SU-DHL-6 (cell line): ENCODE measurements around the gene CACNG8.

Experiments used
- H2AFZ ChIP-seq: fragments of 200-600 bp; sonication (generic); 2 replicates; pipeline ENCODE4 v1.6.1; 2014; ENCODE audit warnings: low read depth, mild to moderate bottlenecking, moderate library complexity, mixed read lengths, antibody characterized with exemption, low read length; ENCODE audit not compliant: severe bottlenecking
- H3F3A ChIP-seq: fragments of 200-600 bp; shearing (Covaris generic); 2 replicates; pipeline ENCODE4 v1.6.0; 2016; ENCODE audit warnings: antibody characterized with exemption, mild to moderate bottlenecking; ENCODE audit not compliant: insufficient read depth
- H3K27ac ChIP-seq: fragments of 200-600 bp; sonication (generic); 2 replicates; pipeline ENCODE4 v1.5.1; 2016; ENCODE audit warnings: low read depth, mild to moderate bottlenecking, low read length, moderate library complexity, mixed read lengths
- H3K27me3 ChIP-seq: fragments of 200-600 bp; sonication (generic), shearing (Covaris generic); 2 replicates; pipeline ENCODE4 v1.6.0; 2014; ENCODE audit warnings: mild to moderate bottlenecking, low read length
- H3K36me3 ChIP-seq: fragments of 200-600 bp; sonication (generic); 2 replicates; pipeline ENCODE4 v1.6.1; 2014; ENCODE audit warnings: mild to moderate bottlenecking, low read length, mixed read lengths
- H3K4me2 ChIP-seq: fragments of 300-600, 200-600 bp; shearing (Covaris generic), sonication (generic); 2 replicates; pipeline ENCODE4 v1.6.0; 2014; ENCODE audit warnings: low read length, low read depth, mild to moderate bottlenecking; ENCODE audit not compliant: poor library complexity, severe bottlenecking
- H3K4me3 ChIP-seq: fragments of 200-600 bp; sonication (generic); 2 replicates; pipeline ENCODE4 v1.5.1; 2014; ENCODE audit warnings: antibody characterized with exemption, low read length, mild to moderate bottlenecking, mixed read lengths; ENCODE audit not compliant: insufficient read depth, poor library complexity, severe bottlenecking
- H3K79me2 ChIP-seq: fragments of 200-600 bp; sonication (generic); 2 replicates; pipeline ENCODE4 v1.6.1; 2014; ENCODE audit warnings: mild to moderate bottlenecking, low read length, moderate library complexity; ENCODE audit not compliant: insufficient read depth
- H3K9ac ChIP-seq: fragments of 200-600 bp; sonication (generic); 2 replicates; pipeline ENCODE4 v1.7.0; 2014; ENCODE audit warnings: mild to moderate bottlenecking, low read length
- H3K9me2 ChIP-seq: fragments of 200-600 bp; sonication (generic); replicated peaks from 2 replicates; pipeline ENCODE4 v1.6.1; 2014; ENCODE audit warnings: low read length; ENCODE audit not compliant: insufficient read depth
- H3K9me3 ChIP-seq: fragments of 200-600 bp; sonication (generic); 2 replicates; pipeline ENCODE4 v1.6.1; 2014; ENCODE audit warnings: low read length, mixed read lengths; ENCODE audit not compliant: insufficient read depth
- H4K20me1 ChIP-seq: fragments of 200-600 bp; sonication (generic); 2 replicates; pipeline ENCODE4 v1.6.1; 2014; ENCODE audit warnings: low read depth, mild to moderate bottlenecking, antibody characterized with exemption, low read length, moderate library complexity, mixed read lengths
- EZH2phosphoT487 ChIP-seq: fragments of 200-600 bp; sonication (generic), shearing (Covaris generic); conservative IDR thresholded peaks from 2 replicates; pipeline ENCODE4 v1.6.1; 2018; ENCODE audit warnings: mild to moderate bottlenecking, antibody characterized with exemption, low read length, moderate library complexity, mixed read lengths
- TF ChIP-seq, protein P1 (sequence below): fragments of 200-600 bp; sonication (generic); IDR thresholded peaks from one replicate; pipeline ENCODE4 v1.5.1; 2017; ENCODE audit warnings: antibody characterized with exemption, mild to moderate bottlenecking, low read length, moderate library complexity; ENCODE audit not compliant: insufficient read depth, poor library complexity, severe bottlenecking

CACNG8 gene

DNA sequence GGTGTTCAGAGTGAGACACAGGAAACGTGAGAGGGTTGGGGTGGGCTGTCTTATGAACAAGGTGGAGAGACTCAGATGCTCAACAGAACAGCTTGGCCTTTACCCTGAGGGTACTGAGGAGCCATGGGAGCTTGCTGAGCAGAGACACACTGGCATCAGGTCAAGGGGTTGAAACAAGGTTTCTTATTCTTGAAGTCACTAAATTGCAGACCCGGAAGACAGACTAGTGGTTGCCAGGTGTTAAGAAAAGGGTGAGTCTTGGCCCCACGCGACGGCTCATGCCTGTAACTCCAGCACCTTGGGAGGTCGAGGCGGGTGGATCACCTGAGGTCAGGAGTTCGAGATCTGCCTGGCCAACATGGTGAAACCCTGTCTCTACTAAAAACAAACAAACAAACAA is 51.1 kb downstream of the CACNG8 start:
- no peak overlapping the region for H2AFZ ChIP-seq
- no peak overlapping the region for H3K27ac ChIP-seq
- no peaks in the 10 kb centered on the region for H4K20me1 ChIP-seq
- H3K36me3 ChIP-seq: no peaks in the 10 kb centered on the region
- H3K79me2 ChIP-seq: no peaks in the 10 kb centered on the region
- H3K4me3 ChIP-seq: no peak overlapping the region
- TF ChIP-seq, protein P1, sequence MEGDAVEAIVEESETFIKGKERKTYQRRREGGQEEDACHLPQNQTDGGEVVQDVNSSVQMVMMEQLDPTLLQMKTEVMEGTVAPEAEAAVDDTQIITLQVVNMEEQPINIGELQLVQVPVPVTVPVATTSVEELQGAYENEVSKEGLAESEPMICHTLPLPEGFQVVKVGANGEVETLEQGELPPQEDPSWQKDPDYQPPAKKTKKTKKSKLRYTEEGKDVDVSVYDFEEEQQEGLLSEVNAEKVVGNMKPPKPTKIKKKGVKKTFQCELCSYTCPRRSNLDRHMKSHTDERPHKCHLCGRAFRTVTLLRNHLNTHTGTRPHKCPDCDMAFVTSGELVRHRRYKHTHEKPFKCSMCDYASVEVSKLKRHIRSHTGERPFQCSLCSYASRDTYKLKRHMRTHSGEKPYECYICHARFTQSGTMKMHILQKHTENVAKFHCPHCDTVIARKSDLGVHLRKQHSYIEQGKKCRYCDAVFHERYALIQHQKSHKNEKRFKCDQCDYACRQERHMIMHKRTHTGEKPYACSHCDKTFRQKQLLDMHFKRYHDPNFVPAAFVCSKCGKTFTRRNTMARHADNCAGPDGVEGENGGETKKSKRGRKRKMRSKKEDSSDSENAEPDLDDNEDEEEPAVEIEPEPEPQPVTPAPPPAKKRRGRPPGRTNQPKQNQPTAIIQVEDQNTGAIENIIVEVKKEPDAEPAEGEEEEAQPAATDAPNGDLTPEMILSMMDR: no peak
- no peak for TF ChIP-seq EZH2phosphoT487
- no peak overlapping the region for H3K4me2 ChIP-seq
- no peaks in the 10 kb centered on the region for H3F3A ChIP-seq
- H3K9me2 ChIP-seq: no peaks in the 10 kb centered on the region
- H3K9ac ChIP-seq: no peak overlapping the region
- H3K27me3 ChIP-seq: no peaks in the 10 kb centered on the region
- H3K9me3 ChIP-seq: no peaks in the 10 kb centered on the region

DNA sequence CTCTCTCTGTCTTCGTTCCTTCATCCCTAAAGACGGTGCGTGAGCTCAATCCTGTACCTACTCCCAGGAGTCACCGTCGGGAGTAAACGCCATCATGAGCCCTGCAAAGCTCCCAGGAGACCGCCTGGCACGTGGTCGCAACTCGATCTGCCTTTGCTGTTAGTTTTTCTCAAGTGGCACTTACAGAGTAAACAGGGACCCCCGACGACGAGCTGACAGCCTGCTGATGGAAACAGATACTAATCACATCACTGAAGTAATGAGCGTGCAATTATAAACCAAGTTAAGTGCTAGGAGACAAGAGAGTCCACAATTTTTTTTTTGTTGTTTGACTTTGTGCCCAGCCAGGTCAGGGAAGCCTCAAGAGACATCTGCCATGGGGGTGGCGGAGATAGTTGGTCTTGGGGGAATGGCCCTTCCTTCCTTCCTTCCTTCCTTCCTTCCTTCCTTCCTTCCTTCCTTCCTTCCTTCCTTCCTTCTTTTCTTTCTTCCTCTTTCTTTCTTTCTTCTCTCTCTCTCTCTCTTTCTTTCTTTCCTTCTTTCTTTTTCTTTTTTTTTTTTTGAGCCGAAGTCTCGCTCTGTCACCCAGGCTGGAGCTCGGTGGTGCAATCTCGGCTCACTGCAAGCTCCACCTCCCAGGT is 52.3 kb downstream of the CACNG8 start:
- no peaks in the 10 kb centered on the region for H4K20me1 ChIP-seq
- TF ChIP-seq, protein P1: no peak
- no peak for TF ChIP-seq EZH2phosphoT487
- no peaks in the 10 kb centered on the region for H3K27me3 ChIP-seq
- H3K9me3 ChIP-seq: no peaks in the 10 kb centered on the region
- no peaks in the 10 kb centered on the region for H3F3A ChIP-seq
- H2AFZ ChIP-seq: no peak overlapping the region
- H3K79me2 ChIP-seq: no peaks in the 10 kb centered on the region
- no peak overlapping the region for H3K4me2 ChIP-seq
- H3K36me3 ChIP-seq: no peaks in the 10 kb centered on the region
- H3K9ac ChIP-seq: no peak overlapping the region
- H3K4me3 ChIP-seq: no peak overlapping the region
- H3K27ac ChIP-seq: no peak overlapping the region
- H3K9me2 ChIP-seq: no peaks in the 10 kb centered on the region

DNA sequence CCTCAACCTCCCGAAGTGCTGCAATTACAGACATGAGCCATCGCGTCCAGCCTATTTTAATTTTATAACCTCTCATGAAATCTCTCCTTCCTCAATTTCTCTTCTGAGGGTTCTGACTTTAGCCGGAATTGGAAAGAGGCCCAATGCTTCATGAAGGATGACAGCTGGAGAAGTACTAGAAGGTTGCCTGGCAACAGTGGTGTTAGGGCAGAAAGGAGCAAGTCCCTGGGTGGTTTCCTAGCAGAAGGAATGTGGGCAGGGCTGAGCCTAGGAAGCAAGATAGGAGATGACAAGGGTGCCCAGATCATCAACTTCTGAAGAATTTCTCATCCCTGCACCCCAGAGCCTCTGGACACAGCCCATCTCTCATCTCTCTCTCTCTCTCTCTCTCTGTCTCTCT is 54.5 kb downstream of the CACNG8 start:
- Histone ChIP-seq H3F3A (no peaks in the 10 kb centered on the region), H4K20me1 (no peaks in the 10 kb centered on the region), H3K27me3 (no peaks in the 10 kb centered on the region), H2AFZ (no peak overlapping the region), H3K36me3 (no peaks in the 10 kb centered on the region), H3K27ac (no peak overlapping the region), H3K79me2 (no peaks in the 10 kb centered on the region), H3K9me2 (no peaks in the 10 kb centered on the region), H3K9ac (no peak overlapping the region), H3K4me2 (no peak overlapping the region), H3K9me3 (no peaks in the 10 kb centered on the region), H3K4me3 (no peak overlapping the region)
- TF ChIP-seq, protein P1: no peak
- TF ChIP-seq EZH2phosphoT487: no peak
